ENCODE data around the gene RPL37A. TPM values are rescaled to one million over a fixed set of nuclear protein-coding genes. Genes with fewer than 3 reads are reported as not detected.
A peak's percentile ranks its signal among the peaks of the same experiment; 100 is the strongest.

RPL37A gene
- polyA plus RNA-seq, 3 donors, result 1,504 to 1,660 (median 1,597) TPM

DNA sequence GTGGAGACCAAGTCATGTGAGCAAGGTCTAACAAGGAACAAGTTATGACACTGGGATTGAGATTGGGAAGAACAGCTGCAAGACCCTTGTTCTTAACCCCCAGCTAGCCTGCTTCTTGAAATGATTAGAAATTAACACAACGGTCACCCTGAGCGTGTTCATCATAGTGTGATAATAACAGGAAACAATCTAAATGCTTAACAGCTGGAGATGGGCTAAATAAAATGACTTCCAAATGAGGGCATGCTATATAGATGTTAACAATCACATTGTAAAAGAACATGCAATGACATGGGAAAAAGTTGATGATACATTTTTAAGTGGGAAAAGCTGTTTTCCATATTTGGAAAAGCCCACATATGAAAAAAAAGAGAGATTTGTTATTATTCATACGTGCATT is 47.6 kb downstream of the RPL37A start:
- H3K27ac ChIP-seq (ENCODE audit: low read depth in 1 of 2, low read length in 2 of 2), result no peak overlapping the region
- no peaks in the 10 kb centered on the region for H3K36me3 ChIP-seq (replicated peaks in 1 of 2; ENCODE audit: control insufficient read depth in 1 of 2, insufficient read depth in 2 of 2, low read length in 2 of 2)
- peaks cover 0 to 5% (median 0%) of the 10 kb centered on the region in 7 donors for H3K9me3 Mint-ChIP-seq
- TF ChIP-seq CTCF (IDR thresholded peaks at IDR 0.05), result no peak
- H3K27ac Mint-ChIP-seq, result peak overlapping the region in 1 of 7 donors; percentile 64
- H3K79me2 ChIP-seq (ENCODE audit: insufficient read depth, low read length), result no peaks in the 10 kb centered on the region
- H3K4me1 ChIP-seq (ENCODE audit: control insufficient read depth in 1 of 2, insufficient read depth in 2 of 2, low read length in 2 of 2), result no peaks in the 10 kb centered on the region
- H3K4me2 ChIP-seq (replicated peaks; ENCODE audit: extremely low read depth, low read length, poor library complexity, severe bottlenecking), result no peak overlapping the region
- H3K9me3 ChIP-seq (replicated peaks in 1 of 2; ENCODE audit: control insufficient read depth in 1 of 2, insufficient read depth in 1 of 2, low read length in 2 of 2), result no peaks in the 10 kb centered on the region
- DNase-seq, result no peak
- no peak overlapping the region for H3K4me3 ChIP-seq (replicated peaks in 1 of 3; ENCODE audit: low read depth in 2 of 3, low read length in 3 of 3)
- no CpG with 5 or more reads among the region's 3 CpGs for WGBS (ENCODE audit: insufficient coverage)
- no peak overlapping the region for H3K9ac ChIP-seq (ENCODE audit: insufficient read depth, low read length, poor library complexity, severe bottlenecking)
- no peaks in the 10 kb centered on the region for H4K20me1 ChIP-seq (ENCODE audit: insufficient read depth, low read length)
- peaks cover 12% of the 10 kb centered on the region for H3K4me1 Mint-ChIP-seq
- no peak overlapping the region for H2AFZ ChIP-seq (ENCODE audit: insufficient read depth, low read depth, low read length, poor library complexity, severe bottlenecking)
- intact Hi-C loops (cut with micrococcal nuclease), result no loop called here
- no peak overlapping the region for H3K4me3 Mint-ChIP-seq
- no peaks in the 10 kb centered on the region for H3K36me3 Mint-ChIP-seq
- H3K27me3 Mint-ChIP-seq (ENCODE audit: low read depth in 3 of 3), result peaks cover 3 to 5% (median 4%) of the 10 kb centered on the region in 3 donors
- H3K27me3 ChIP-seq (ENCODE audit: control insufficient read depth in 2 of 2, insufficient read depth in 2 of 2, low read length in 2 of 2), result peaks cover 0 to 5% of the 10 kb centered on the region in 2 donors

- intact Hi-C loops (cut with micrococcal nuclease), result no loop called here
- WGBS (ENCODE audit: insufficient coverage), result 95% methylated on average over 4 of the region's 7 CpGs
- no peak for TF ChIP-seq CTCF (IDR thresholded peaks at IDR 0.05)
- peaks cover 0 to 5% of the 10 kb centered on the region in 2 donors for H3K27me3 ChIP-seq (ENCODE audit: control insufficient read depth in 2 of 2, insufficient read depth in 2 of 2, low read length in 2 of 2)
- H3K4me1 ChIP-seq (ENCODE audit: control insufficient read depth in 1 of 2, insufficient read depth in 2 of 2, low read length in 2 of 2), result no peaks in the 10 kb centered on the region
- no peaks in the 10 kb centered on the region for H3K36me3 Mint-ChIP-seq
- no peak for DNase-seq
- peaks cover 0 to 5% (median 0%) of the 10 kb centered on the region in 7 donors for H3K9me3 Mint-ChIP-seq
- H3K4me3 ChIP-seq (replicated peaks in 1 of 3; ENCODE audit: low read depth in 2 of 3, low read length in 3 of 3), result no peak overlapping the region
- H3K4me1 Mint-ChIP-seq, result peaks cover 12% of the 10 kb centered on the region
- H3K79me2 ChIP-seq (ENCODE audit: insufficient read depth, low read length), result no peaks in the 10 kb centered on the region
- no peak overlapping the region for H3K4me3 Mint-ChIP-seq
- H3K9ac ChIP-seq (ENCODE audit: insufficient read depth, low read length, poor library complexity, severe bottlenecking), result no peak overlapping the region
- H3K4me2 ChIP-seq (replicated peaks; ENCODE audit: extremely low read depth, low read length, poor library complexity, severe bottlenecking), result no peak overlapping the region
- H3K27me3 Mint-ChIP-seq (ENCODE audit: low read depth in 3 of 3), result peaks cover 3 to 5% (median 4%) of the 10 kb centered on the region in 3 donors
- H3K36me3 ChIP-seq (replicated peaks in 1 of 2; ENCODE audit: control insufficient read depth in 1 of 2, insufficient read depth in 2 of 2, low read length in 2 of 2), result no peaks in the 10 kb centered on the region
- H3K27ac Mint-ChIP-seq, result peak overlapping the region in 1 of 7 donors; percentile 64
- H3K9me3 ChIP-seq (replicated peaks in 1 of 2; ENCODE audit: control insufficient read depth in 1 of 2, insufficient read depth in 1 of 2, low read length in 2 of 2), result no peaks in the 10 kb centered on the region
- no peak overlapping the region for H2AFZ ChIP-seq (ENCODE audit: insufficient read depth, low read depth, low read length, poor library complexity, severe bottlenecking)
- no peak overlapping the region for H3K27ac ChIP-seq (ENCODE audit: low read depth in 1 of 2, low read length in 2 of 2)
- H4K20me1 ChIP-seq (ENCODE audit: insufficient read depth, low read length), result no peaks in the 10 kb centered on the region
Observed at GRCh38 chr2:216546641-216547403, 48.2 kb downstream of the RPL37A start.

All from CD14-positive monocyte (primary cell).